Measurements from ENCODE around the gene ACTG1.
"Not testable (repeated sequence)": the region's sequence is repeated elsewhere in the genome, so short reads cannot be mapped to it uniquely, and the experiment has no call there.

DNA sequence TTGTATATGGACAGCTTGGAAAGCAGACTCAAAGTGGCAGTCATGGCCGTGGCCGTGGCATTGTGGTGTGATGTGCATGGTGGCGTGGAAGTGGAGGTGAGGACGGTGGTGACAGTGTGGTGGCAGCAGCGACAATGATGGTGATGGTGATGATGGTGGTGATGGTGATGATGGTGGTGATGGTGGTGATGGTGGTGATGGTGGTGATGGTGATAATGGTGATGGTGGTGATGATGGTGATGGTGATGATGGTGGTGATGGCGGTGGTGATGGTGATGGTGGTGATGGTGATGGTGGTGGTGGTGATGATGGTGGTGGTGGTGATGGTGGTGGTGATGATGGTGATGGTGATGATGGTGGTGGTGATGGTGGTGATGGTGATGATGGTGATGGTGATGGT lies 18.4 kb upstream of the ACTG1 start:
- TF ChIP-seq POLR2AphosphoS5, POLR2A, TAF1 (IDR thresholded peaks at IDR 0.05; ENCODE audit: low read depth, low read length): not testable (repeated sequence)
